Measurements from ENCODE around the gene ACP5.

Gene ACP5

GRCh38 chr19:11555246-11555645 lies 22.2 kb downstream of the ACP5 start:
- H2AFZ ChIP-seq (ENCODE audit: low read depth), result no peak overlapping the region
- no peak overlapping the region for H3K27ac ChIP-seq
- no peak overlapping the region for H3K4me3 ChIP-seq (IDR thresholded peaks at IDR 0.05; ENCODE audit: insufficient read depth, low read depth, low read length)
- no peaks in the 10 kb centered on the region for H3K27me3 ChIP-seq (ENCODE audit: insufficient read depth, low read depth)
- no peaks in the 10 kb centered on the region for H3K36me3 ChIP-seq (ENCODE audit: insufficient read depth)
- H3K4me2 ChIP-seq, result no peak overlapping the region
- peaks cover 10% of the 10 kb centered on the region for H3K4me1 ChIP-seq (ENCODE audit: low read depth, poor library complexity, severe bottlenecking)
- no peak overlapping the region for H3K9ac ChIP-seq
- peaks cover 12% of the 10 kb centered on the region for H3K79me2 ChIP-seq (ENCODE audit: insufficient read depth, low read depth)
- H4K20me1 ChIP-seq (ENCODE audit: insufficient read depth), result no peaks in the 10 kb centered on the region
- no peak for TF ChIP-seq CTCF (conservative IDR thresholded peaks at IDR 0.05; ENCODE audit: low read depth, low read length)

GRCh38 chr19:11554160-11554559 lies 23.3 kb downstream of the ACP5 start:
- TF ChIP-seq CTCF (conservative IDR thresholded peaks at IDR 0.05; ENCODE audit: low read depth, low read length), result no peak
- no peak overlapping the region for H3K27ac ChIP-seq
- H4K20me1 ChIP-seq (ENCODE audit: insufficient read depth), result no peaks in the 10 kb centered on the region
- no peaks in the 10 kb centered on the region for H3K36me3 ChIP-seq (ENCODE audit: insufficient read depth)
- peaks cover 12% of the 10 kb centered on the region for H3K79me2 ChIP-seq (ENCODE audit: insufficient read depth, low read depth)
- H3K4me2 ChIP-seq, result no peak overlapping the region
- peaks cover 7% of the 10 kb centered on the region for H3K4me1 ChIP-seq (ENCODE audit: low read depth, poor library complexity, severe bottlenecking)
- no peak overlapping the region for H3K9ac ChIP-seq
- H2AFZ ChIP-seq (ENCODE audit: low read depth), result no peak overlapping the region
- no peak overlapping the region for H3K4me3 ChIP-seq (IDR thresholded peaks at IDR 0.05; ENCODE audit: insufficient read depth, low read depth, low read length)
- no peaks in the 10 kb centered on the region for H3K27me3 ChIP-seq (ENCODE audit: insufficient read depth, low read depth)

GRCh38 chr19:11552666-11553372 lies 24.6 kb downstream of the ACP5 start:
- peaks cover 2% of the 10 kb centered on the region; the same call in 1 of the 2 replicates for H3K79me2 ChIP-seq (ENCODE audit: insufficient read depth, low read depth)
- no peak overlapping the region for H2AFZ ChIP-seq (ENCODE audit: low read depth)
- no peak overlapping the region for H3K4me2 ChIP-seq
- no peak for TF ChIP-seq CTCF (conservative IDR thresholded peaks at IDR 0.05; ENCODE audit: low read depth, low read length)
- no peak overlapping the region for H3K9ac ChIP-seq
- H3K4me3 ChIP-seq (IDR thresholded peaks at IDR 0.05; ENCODE audit: insufficient read depth, low read depth, low read length), result no peak overlapping the region
- no peaks in the 10 kb centered on the region for H3K36me3 ChIP-seq (ENCODE audit: insufficient read depth)
- H3K27me3 ChIP-seq (ENCODE audit: insufficient read depth, low read depth), result no peaks in the 10 kb centered on the region
- no peaks in the 10 kb centered on the region for H4K20me1 ChIP-seq (ENCODE audit: insufficient read depth)
- no peak overlapping the region for H3K27ac ChIP-seq
- H3K4me1 ChIP-seq (ENCODE audit: low read depth, poor library complexity, severe bottlenecking), result peaks cover 2% of the 10 kb centered on the region

- no peaks in the 10 kb centered on the region for H3K36me3 ChIP-seq (ENCODE audit: insufficient read depth)
- H3K27me3 ChIP-seq (ENCODE audit: insufficient read depth, low read depth), result no peaks in the 10 kb centered on the region
- no peak overlapping the region for H3K27ac ChIP-seq
- no peak overlapping the region for H3K4me3 ChIP-seq (IDR thresholded peaks at IDR 0.05; ENCODE audit: insufficient read depth, low read depth, low read length)
- H2AFZ ChIP-seq (ENCODE audit: low read depth), result no peak overlapping the region
- no peak overlapping the region for H3K9ac ChIP-seq
- H3K4me1 ChIP-seq (ENCODE audit: low read depth, poor library complexity, severe bottlenecking), result no peaks in the 10 kb centered on the region
- H3K79me2 ChIP-seq (ENCODE audit: insufficient read depth, low read depth), result no peaks in the 10 kb centered on the region
- no peak overlapping the region for H3K4me2 ChIP-seq
- peak; percentile 32; the same call in 1 of the 2 replicates for TF ChIP-seq CTCF (conservative IDR thresholded peaks at IDR 0.05; ENCODE audit: low read depth, low read length)
- H4K20me1 ChIP-seq (ENCODE audit: insufficient read depth), result no peaks in the 10 kb centered on the region
Observed at GRCh38 chr19:11551603-11552235, 25.7 kb downstream of the ACP5 start.

All from KMS-11 (cell line).